PC-9 (cell line): ENCODE results near the gene PDE4D.

ENCODE experiments used
- EZH2 ChIP-seq: fragments of 200-600 bp; sonication (generic); IDR thresholded peaks from 2 replicates; pipeline ENCODE4 v1.8.0; 2017; ENCODE audit warnings: antibody characterized with exemption, low read depth
- TF ChIP-seq, protein P1 (sequence below): fragments of 200-600 bp; sonication (generic); conservative IDR thresholded peaks from 2 replicates; pipeline ENCODE4 v1.6.1; 2017; ENCODE audit warnings: mixed run types, antibody characterized with exemption, mild to moderate bottlenecking, moderate library complexity

DNA sequence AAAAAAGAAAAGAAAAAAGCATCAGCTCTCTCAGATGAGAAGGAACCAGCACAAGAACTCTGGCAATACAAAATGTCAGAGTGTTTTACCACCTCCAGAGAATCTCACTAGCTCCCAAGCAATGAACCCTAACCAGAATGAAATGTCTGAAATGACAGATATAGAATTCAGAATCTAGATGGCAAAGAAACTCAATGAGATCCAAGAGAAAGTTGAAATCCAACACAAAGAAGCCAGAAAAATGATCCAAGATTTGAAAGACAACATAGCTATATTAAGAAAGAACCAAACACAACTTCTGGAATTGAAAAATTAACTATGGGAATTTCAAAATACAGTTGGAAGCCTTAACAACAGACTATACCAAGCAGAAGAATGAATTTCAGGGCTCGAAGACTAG lies 396.3 kb downstream of the PDE4D start:
- TF ChIP-seq, protein P1, sequence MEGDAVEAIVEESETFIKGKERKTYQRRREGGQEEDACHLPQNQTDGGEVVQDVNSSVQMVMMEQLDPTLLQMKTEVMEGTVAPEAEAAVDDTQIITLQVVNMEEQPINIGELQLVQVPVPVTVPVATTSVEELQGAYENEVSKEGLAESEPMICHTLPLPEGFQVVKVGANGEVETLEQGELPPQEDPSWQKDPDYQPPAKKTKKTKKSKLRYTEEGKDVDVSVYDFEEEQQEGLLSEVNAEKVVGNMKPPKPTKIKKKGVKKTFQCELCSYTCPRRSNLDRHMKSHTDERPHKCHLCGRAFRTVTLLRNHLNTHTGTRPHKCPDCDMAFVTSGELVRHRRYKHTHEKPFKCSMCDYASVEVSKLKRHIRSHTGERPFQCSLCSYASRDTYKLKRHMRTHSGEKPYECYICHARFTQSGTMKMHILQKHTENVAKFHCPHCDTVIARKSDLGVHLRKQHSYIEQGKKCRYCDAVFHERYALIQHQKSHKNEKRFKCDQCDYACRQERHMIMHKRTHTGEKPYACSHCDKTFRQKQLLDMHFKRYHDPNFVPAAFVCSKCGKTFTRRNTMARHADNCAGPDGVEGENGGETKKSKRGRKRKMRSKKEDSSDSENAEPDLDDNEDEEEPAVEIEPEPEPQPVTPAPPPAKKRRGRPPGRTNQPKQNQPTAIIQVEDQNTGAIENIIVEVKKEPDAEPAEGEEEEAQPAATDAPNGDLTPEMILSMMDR: no peak
- no peak for TF ChIP-seq EZH2
